Activated CD4-positive, alpha-beta T cell treated with anti-CD3 and anti-CD28 coated beads for 24 hours (primary cell): Measurements from ENCODE around the gene NFATC2.

Experiments
- DNase-seq, 2 donors: peaks; one replicate each; pipeline ENCODE4 v3.0.0-alpha.2; 2020; ENCODE audit warnings: low read depth in 2 of 2

NFATC2 gene

GRCh38 chr20:51514249-51514648, 28.3 kb downstream of the NFATC2 start:
- no peak for DNase-seq

GRCh38 chr20:51513545-51513944, 29.0 kb downstream of the NFATC2 start:
- DNase-seq = no peak

DNA sequence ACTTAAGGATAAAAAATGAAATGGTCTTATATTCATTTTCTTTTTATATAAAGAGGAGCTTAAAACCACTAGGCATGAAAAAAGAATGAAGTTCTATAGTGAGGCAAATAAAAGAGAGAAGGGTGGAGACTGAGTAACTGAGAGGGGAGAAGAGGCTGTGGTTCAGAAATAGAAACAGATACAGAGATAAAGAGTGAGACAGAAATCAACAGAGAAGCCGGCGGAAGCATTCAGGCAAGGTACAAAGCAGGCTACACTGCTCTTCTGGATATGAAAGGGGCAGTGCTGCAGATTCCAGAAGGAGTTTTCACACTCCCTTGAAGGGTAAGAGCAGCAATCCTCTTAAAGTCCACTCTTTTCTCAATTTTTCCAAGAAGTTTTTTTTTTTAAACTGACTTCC, 29.9 kb downstream of the NFATC2 start:
- DNase-seq = no peak

- no peak for DNase-seq
Observed at GRCh38 chr20:51511861-51512619, 30.5 kb downstream of the NFATC2 start.

- no peak for DNase-seq
Observed at GRCh38 chr20:51510936-51511605, 31.4 kb downstream of the NFATC2 start.

GRCh38 chr20:51510169-51510568, 32.4 kb downstream of the NFATC2 start:
- DNase-seq = no peak

DNA sequence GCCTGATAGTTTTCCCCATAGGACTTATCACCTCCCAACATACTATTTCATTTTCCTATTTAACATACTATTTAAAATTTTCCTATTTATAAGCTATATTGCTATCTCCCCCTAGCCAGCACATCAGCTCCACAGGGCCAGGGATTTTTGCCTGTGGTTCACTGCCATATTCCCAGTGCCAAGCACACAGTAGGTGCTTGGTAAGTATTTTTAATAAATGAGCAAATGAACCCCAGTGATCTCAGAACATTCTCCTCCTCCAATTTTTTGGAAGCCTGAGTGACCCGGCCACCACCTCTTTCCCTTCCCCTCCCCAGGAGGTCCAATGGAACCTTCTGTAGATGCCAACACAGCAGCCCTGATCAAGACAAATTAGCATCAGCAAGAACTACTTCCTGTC, 33.3 kb downstream of the NFATC2 start:
- no peak for DNase-seq

DNA sequence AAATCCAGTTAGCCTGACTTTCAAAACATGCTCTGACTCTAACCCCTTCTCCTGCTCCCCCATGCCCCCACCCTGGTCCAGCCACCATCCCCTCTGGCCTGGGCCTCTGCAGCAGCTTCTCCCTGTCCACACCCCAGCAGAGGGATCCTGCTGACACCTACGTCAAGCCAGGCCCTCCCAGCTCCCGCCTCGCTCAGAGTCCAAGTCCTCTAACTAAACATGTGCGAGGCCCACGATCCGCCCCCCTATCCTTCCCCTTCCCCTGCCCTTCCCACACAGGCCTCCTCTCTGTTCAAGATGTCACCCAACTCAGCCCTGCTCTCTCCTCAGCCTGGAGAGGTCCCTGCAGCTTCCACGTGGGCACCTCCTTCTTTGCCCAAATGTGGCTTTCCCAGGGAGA, 33.7 kb downstream of the NFATC2 start:
- DNase-seq = no peak

- DNase-seq = no peak
Observed at GRCh38 chr20:51508158-51508557, 34.4 kb downstream of the NFATC2 start.

DNA sequence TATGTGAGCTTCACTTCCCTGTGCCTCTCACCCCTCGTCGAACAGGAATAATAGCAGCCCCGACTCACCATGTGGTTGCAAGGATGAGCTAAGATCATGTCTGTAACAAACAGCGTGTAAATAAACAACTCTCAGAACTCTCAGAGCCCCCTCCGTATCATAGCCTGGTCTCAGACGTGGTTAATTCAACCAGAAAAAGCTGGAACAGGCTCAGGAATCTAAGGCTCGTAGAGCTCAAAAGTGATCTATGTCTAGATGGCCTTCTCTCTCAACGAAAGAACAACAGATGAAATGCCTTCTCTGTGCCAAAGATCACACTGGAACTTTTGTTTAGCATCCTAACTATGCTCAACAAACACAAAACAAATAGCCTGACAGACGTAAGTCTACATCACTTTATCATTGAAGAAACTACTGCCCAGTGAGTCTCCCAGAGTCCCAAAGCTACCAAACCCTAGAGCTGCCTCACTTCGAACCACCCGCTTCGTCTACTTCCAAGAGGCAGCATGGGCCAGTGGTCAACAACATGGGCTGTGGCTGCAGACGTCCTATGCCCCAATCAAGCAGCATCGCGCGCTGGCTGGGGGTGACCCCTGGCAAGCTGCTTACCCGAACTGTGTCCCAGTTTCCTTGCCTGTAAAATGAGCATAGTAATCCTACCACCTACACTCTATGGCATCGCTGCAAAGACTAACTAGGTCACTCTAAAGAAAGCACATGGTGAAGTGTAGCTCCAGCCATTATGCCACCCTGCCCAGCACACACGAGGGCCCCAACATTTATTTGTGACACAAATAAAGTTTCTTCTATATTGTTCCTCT, 35.1 kb downstream of the NFATC2 start:
- DNase-seq = no peak

DNA sequence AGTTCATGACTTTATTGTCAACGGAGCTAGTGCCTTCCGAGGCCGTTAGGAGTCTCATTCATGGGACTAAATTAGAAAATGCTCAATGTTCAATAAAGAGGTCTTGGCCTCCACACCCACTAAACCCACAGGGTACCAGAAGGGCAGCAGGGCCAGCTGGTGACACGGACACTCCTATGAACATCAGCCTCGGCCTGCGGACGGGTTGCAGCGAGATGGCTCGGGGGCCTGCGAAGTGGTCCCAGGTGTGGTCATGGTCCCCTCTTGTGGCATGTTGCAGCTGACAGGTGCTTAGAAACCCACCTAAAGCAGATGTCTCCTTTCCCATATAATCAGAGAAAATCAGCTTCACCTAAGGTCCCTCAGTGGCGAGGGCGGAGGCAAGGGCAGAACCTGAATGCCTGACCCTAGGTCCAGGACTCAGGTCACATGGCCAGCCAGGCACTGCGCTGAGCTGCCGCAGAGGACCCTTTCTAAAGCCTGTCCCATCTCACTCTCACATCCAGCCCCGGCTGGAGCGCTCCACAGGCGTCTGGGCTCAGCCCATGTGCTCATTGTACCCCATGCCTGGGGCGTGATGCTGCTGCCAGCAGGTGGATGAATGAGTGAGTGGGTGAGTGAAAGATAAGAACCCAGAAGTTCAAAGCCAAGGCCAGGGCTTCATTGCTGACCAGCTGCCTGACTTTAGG, 35.8 kb downstream of the NFATC2 start:
- DNase-seq = no peak

DNA sequence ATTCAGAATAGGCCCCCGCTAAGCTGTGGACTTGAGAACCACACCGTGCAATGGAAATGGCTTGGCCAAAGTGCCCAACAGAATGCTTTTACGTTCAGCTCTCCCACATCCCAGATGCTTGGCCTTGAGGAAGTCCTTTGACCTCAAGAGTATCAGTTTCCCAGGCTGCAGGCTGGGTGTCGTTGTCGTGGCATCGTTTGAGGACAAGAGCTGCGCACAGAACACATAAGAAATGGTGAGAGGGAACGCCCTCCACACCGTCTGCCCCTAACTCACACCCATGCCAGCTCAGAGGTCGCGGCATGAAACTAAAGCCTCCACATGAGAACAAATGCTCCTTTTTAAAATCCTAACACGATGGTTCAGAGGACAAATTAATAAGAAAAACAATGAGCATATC, 37.0 kb downstream of the NFATC2 start:
- DNase-seq = no peak

DNA sequence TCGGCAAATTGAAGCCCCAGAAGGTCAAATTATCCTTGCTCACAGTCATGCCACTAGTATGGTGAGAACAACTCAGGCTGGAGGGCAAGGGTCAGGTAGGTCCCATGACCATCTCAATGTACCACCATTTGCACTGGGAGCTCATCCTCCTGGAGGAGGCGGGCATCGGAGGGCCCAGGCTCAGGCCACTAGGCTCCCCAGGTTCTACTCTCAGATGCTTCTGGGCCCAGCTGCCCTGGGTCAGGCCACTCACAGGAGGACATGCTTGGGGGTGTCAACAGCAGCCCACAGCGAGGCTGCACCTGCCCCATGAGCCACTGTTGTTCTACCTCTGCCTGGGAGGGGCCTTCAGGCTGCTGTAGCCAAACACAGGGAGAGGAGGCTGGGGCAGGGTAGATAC, 39.1 kb downstream of the NFATC2 start:
- DNase-seq = no peak

DNA sequence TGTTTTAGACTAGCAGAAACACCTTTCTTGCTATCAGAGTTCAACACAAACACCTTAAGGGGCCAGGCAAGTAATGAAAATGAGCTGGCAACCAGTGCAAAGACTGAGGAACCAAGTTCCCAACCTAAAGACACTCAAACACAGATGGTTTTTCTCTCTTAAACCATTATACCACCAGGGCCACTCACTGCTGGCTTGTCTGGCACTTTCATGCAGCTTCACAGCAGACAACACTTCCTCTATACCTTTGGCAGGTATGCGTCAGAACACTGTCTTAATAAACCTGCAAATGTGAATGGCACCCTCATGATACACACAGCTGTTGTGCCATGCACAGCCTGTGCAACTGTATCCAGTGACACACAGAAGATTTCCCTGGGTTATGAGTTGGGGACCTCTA, 41.6 kb downstream of the NFATC2 start:
- DNase-seq = no peak

DNA sequence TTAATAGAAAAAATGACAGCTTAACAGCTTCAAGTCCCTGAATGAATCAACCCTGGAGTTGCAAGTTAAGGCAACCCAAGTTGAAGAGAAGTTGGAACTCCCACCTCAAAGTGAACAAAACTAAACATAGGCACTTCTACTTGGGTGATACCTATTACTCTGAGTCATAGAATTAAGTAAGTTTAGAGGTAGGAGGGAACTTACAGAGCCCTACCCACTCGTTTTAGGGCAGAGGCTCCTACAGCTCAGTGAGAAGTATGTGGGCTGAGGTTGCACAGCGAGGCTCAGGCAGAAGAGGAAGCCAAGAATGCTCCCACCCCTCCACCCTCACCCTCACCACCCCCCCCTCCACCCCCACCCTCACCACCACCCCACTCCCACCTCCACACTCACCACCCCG, 42.2 kb downstream of the NFATC2 start:
- peak in 1 of 2 donors; percentile 27 for DNase-seq

GRCh38 chr20:51498765-51499540, 43.6 kb downstream of the NFATC2 start:
- no peak for DNase-seq

GRCh38 chr20:51497542-51498467, 44.7 kb downstream of the NFATC2 start:
- peak; percentile 43 to 44 for DNase-seq

- DNase-seq = no peak
Observed at GRCh38 chr20:51496964-51497363, 45.6 kb downstream of the NFATC2 start.

GRCh38 chr20:51495921-51496545, 46.5 kb downstream of the NFATC2 start:
- DNase-seq = no peak

DNA sequence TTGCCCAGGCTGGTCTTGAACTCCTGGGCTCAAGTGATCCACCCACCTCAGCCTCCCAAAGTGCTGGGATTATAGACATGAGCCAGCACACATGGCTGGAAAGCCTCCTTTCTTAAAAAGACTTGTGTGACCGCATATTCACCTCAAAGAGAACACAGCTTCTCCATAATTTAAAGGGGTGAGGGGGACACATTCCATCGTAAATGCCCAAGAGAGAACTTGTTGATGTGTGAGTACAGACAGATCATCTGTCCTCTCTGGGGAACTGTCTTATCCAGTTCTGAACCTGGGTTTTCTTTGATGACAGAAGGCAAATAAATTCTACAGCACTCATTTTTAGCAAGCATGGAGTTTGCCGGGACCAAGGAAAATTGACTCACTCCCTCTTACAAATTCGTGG, 47.2 kb downstream of the NFATC2 start:
- DNase-seq = no peak
